Measurements from ENCODE around the gene STIP1.

Gene STIP1

DNA sequence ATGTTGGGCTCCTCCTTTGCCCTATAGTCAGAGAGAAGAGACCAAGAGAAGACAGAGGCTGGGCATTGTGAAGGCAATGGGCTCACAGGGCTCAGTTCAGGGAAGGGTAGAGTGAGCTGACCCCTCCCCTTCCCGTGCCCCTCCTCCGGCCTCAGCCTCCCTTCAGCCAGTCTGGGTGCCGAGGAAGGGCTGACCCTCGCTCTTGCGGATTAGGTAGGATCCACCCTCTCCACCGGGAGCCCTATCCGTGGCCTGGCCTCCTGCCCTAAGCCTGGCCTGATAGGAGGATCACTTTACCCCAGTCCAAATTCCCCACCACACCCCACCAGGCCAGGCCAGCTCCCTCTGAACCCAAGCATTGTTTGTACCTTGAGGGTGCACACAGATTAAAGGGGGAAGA, 62.6 kb downstream of the STIP1 start:
- TF ChIP-seq, protein P1, sequence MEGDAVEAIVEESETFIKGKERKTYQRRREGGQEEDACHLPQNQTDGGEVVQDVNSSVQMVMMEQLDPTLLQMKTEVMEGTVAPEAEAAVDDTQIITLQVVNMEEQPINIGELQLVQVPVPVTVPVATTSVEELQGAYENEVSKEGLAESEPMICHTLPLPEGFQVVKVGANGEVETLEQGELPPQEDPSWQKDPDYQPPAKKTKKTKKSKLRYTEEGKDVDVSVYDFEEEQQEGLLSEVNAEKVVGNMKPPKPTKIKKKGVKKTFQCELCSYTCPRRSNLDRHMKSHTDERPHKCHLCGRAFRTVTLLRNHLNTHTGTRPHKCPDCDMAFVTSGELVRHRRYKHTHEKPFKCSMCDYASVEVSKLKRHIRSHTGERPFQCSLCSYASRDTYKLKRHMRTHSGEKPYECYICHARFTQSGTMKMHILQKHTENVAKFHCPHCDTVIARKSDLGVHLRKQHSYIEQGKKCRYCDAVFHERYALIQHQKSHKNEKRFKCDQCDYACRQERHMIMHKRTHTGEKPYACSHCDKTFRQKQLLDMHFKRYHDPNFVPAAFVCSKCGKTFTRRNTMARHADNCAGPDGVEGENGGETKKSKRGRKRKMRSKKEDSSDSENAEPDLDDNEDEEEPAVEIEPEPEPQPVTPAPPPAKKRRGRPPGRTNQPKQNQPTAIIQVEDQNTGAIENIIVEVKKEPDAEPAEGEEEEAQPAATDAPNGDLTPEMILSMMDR (IDR thresholded peaks at IDR 0.05; ENCODE audit: insufficient read depth, low read length, poor library complexity, severe bottlenecking): no peak
- Histone ChIP-seq H3K36me3 (ENCODE audit: control insufficient read depth, insufficient read depth, low read length) (peaks cover 7% of the 10 kb centered on the region), H3K27me3 (replicated peaks; ENCODE audit: control insufficient read depth, insufficient read depth, low read length) (no peaks in the 10 kb centered on the region), H3K4me3 (replicated peaks; ENCODE audit: low read depth, low read length) (no peak overlapping the region)
- DNase-seq (ENCODE audit: extremely low read depth, insufficient read length): no peak

GRCh38 chr11:64249038-64249437, 63.1 kb downstream of the STIP1 start:
- H3K36me3 ChIP-seq (ENCODE audit: control insufficient read depth, insufficient read depth, low read length): peaks cover 2% of the 10 kb centered on the region
- H3K4me3 ChIP-seq (replicated peaks; ENCODE audit: low read depth, low read length): no peak overlapping the region
- TF ChIP-seq, protein P1 (IDR thresholded peaks at IDR 0.05; ENCODE audit: insufficient read depth, low read length, poor library complexity, severe bottlenecking): no peak
- no peak for DNase-seq (ENCODE audit: extremely low read depth, insufficient read length)
- no peaks in the 10 kb centered on the region for H3K27me3 ChIP-seq (replicated peaks; ENCODE audit: control insufficient read depth, insufficient read depth, low read length)

- Histone ChIP-seq H3K4me3 (replicated peaks; ENCODE audit: low read depth, low read length) (no peak overlapping the region), H3K36me3 (ENCODE audit: control insufficient read depth, insufficient read depth, low read length) (peaks cover 2% of the 10 kb centered on the region; the same call in 1 of the 2 replicates), H3K27me3 (replicated peaks; ENCODE audit: control insufficient read depth, insufficient read depth, low read length) (no peaks in the 10 kb centered on the region)
- DNase-seq (ENCODE audit: extremely low read depth, insufficient read length): no peak
- TF ChIP-seq, protein P1 (IDR thresholded peaks at IDR 0.05; ENCODE audit: insufficient read depth, low read length, poor library complexity, severe bottlenecking): no peak
Measured at GRCh38 chr11:64249563-64250414, 63.8 kb downstream of the STIP1 start.

DNA sequence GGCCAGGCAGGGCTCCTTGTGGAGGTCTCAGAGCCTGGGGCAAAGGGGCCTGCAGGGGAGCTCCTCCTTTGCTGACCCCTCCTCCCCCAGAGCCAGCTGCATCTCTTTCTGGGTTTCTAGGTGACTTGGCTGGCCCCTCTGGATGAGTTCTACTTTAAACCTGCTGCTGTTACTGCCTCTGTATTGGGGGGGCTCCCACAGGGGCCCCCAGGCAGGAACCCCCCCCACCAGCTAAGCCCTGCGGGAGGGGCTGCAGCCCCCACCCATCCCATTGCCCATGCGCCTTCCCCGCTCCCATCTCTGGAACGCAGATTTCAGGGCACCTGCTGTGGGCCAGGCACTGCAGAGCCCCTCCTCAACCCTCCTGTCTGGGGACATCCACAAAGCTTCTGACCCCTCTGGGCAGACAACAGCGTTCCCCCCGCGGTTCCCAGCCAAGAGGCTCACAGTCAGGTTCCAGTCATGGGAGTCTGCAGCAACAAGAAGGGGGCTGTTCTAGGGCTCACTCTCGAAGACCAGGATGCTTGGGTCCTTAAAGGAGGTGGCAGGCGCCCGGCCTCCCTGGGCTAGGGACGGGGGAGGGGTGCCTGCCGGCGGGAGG, 64.5 kb downstream of the STIP1 start:
- no peak for DNase-seq (ENCODE audit: extremely low read depth, insufficient read length)

DNA sequence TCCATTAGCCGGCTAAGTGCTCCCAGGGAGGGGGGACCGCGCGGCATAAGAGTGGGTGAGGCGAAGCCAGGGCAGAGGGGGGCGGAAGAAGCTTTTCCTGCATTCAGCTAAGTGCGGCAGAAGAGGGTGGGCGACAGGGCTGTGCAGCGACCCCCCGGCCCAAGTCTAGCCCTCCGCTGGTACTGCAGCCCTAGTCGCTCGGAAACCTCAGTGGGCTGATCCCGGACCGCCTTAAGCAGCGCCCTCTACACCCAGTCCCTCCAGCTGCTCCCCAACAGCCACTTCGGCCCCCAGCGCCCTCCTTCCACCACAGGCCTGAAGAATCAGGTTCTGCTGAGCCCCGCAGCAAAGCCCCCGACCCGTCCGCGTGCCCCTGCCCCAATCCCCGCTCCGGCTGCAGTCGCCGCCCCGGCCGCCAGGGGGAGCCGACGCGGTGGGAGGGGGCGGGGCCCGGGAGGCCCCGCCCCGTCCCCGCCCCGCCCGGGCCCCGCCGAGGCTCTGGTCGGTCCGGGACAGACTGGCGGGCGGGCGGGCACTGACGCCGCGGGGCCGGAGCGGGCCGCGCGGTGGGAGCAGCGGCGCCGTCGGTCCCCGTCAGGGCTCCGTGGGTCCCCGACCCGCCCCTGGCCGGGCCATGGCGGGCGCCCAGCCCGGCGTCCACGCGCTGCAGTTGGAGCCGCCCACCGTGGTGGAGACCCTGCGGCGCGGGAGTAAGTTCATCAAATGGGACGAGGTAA, 65.2 kb downstream of the STIP1 start, which contains the start of gene PLCB3:
Gene PLCB3, plus strand, starts transcription at position 515 of the 737 bp plus-strand sequence. Its CDS starts 120 bp downstream, at position 635.
- TF ChIP-seq, protein P1 (IDR thresholded peaks at IDR 0.05; ENCODE audit: insufficient read depth, low read length, poor library complexity, severe bottlenecking): peak; percentile 62
- peak; percentile 55 for DNase-seq (ENCODE audit: extremely low read depth, insufficient read length)
- Histone ChIP-seq H3K36me3 (ENCODE audit: control insufficient read depth, insufficient read depth, low read length) (peaks cover 4% of the 10 kb centered on the region), H3K4me3 (replicated peaks; ENCODE audit: low read depth, low read length) (peak within 1 kb of the TSS; percentile 71), H3K27me3 (replicated peaks; ENCODE audit: control insufficient read depth, insufficient read depth, low read length) (no peaks in the 10 kb centered on the region)

More for the DNA sequence above, 64.5 kb downstream of the STIP1 start:
- Histone ChIP-seq H3K36me3 (ENCODE audit: control insufficient read depth, insufficient read depth, low read length) (peaks cover 1% of the 10 kb centered on the region; the same call in 1 of the 2 replicates), H3K27me3 (replicated peaks; ENCODE audit: control insufficient read depth, insufficient read depth, low read length) (no peaks in the 10 kb centered on the region), H3K4me3 (replicated peaks; ENCODE audit: low read depth, low read length) (peak overlapping the region; percentile 59)
- TF ChIP-seq, protein P1 (IDR thresholded peaks at IDR 0.05; ENCODE audit: insufficient read depth, low read length, poor library complexity, severe bottlenecking): no peak

Measured in GM06990 (cell line).